Adrenal gland (tissue), 5 donors: Measurements from ENCODE around the gene BANF2.

Source experiments
- POLR2A ChIP-seq, 2 donors: fragments of 450-650 bp; IDR thresholded peaks; one replicate each; pipeline ENCODE4 v1.6.1; 2017; ENCODE audit warnings: antibody characterized with exemption in 2 of 2, mild to moderate bottlenecking in 2 of 2, moderate library complexity in 1 of 2
- TF ChIP-seq, protein P1 (sequence below), 6 experiments: fragments of 450-650 bp in 4 of 6; fragments of 200-600 bp in 2 of 6; sonication (generic) in 1 of 6; IDR thresholded peaks; 1 replicate in 5 of 6; 2 replicates in 1 of 6; pipeline versions ENCODE4 v1.5.1 to v1.8.0; 2016 to 2021; ENCODE audit warnings: antibody characterized with exemption in 6 of 6, mild to moderate bottlenecking in 2 of 6, moderate library complexity in 1 of 6
- donor health status: DM: no; HTN: no; CAD: no.

DNA sequence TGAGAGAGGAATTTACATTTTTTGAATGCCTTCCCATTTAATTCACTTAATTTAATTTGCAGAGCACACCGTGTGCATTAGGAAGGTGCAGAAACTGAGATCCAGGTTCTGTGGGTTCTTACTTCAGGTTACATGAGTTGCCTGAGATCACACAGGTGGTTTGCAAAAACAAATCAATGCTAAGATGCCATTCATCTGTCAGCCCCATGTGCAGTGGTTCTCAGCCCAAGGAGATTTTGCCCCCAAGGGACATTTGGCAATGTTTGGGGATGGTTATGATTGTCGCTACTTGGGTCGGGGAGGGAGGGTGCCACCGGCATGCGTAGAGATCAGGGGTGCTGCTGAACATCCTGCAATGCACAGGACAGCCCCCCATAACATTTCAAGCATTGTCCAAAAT, 34.6 kb downstream of the BANF2 start:
- TF ChIP-seq, protein P1, sequence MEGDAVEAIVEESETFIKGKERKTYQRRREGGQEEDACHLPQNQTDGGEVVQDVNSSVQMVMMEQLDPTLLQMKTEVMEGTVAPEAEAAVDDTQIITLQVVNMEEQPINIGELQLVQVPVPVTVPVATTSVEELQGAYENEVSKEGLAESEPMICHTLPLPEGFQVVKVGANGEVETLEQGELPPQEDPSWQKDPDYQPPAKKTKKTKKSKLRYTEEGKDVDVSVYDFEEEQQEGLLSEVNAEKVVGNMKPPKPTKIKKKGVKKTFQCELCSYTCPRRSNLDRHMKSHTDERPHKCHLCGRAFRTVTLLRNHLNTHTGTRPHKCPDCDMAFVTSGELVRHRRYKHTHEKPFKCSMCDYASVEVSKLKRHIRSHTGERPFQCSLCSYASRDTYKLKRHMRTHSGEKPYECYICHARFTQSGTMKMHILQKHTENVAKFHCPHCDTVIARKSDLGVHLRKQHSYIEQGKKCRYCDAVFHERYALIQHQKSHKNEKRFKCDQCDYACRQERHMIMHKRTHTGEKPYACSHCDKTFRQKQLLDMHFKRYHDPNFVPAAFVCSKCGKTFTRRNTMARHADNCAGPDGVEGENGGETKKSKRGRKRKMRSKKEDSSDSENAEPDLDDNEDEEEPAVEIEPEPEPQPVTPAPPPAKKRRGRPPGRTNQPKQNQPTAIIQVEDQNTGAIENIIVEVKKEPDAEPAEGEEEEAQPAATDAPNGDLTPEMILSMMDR (IDR thresholded peaks at IDR 0.05), result no peak
- TF ChIP-seq POLR2A (IDR thresholded peaks at IDR 0.05), result no peak
